LoVo (cell line): Measurements from ENCODE around the gene MAP3K3.
A peak's percentile ranks its signal among the peaks of the same experiment; 100 is the strongest.

Experiments used
- DNase-seq: peaks from one replicate; pipeline ENCODE4 v3.0.0-alpha.2; 2016; ENCODE audit warnings: low spot score

The MAP3K3 gene

GRCh38 chr17:63694229-63694949 is 72.2 kb downstream of the MAP3K3 start:
- DNase-seq, result no peak

- no peak for DNase-seq
Measured at GRCh38 chr17:63694950-63695773, 72.9 kb downstream of the MAP3K3 start.

GRCh38 chr17:63695889-63696288 is 73.7 kb downstream of the MAP3K3 start:
- DNase-seq, result no peak

- no peak for DNase-seq
Measured at GRCh38 chr17:63696381-63696961, 74.3 kb downstream of the MAP3K3 start.

GRCh38 chr17:63697341-63698286 is 75.4 kb downstream of the MAP3K3 start:
- DNase-seq, result peak; percentile 22

GRCh38 chr17:63698381-63698885 is 76.2 kb downstream of the MAP3K3 start:
- DNase-seq, result no peak

- DNase-seq, result no peak
Measured at GRCh38 chr17:63698886-63699637, 76.8 kb downstream of the MAP3K3 start.

GRCh38 chr17:63699638-63700527 is 77.7 kb downstream of the MAP3K3 start, which contains the start of gene LIMD2:
Gene LIMD2, minus strand, starts transcription at chr17:63700125. Its CDS starts 827 bp downstream, at chr17:63699298.
- peak; percentile 20 for DNase-seq

- DNase-seq, result no peak
Measured at GRCh38 chr17:63700528-63701455, 78.6 kb downstream of the MAP3K3 start.

- no peak for DNase-seq
Measured at GRCh38 chr17:63701456-63701820, 79.2 kb downstream of the MAP3K3 start.

- DNase-seq, result no peak
Measured at GRCh38 chr17:63701868-63702720, 79.9 kb downstream of the MAP3K3 start.

GRCh38 chr17:63702721-63703015 is 80.5 kb downstream of the MAP3K3 start:
- no peak for DNase-seq

- no peak for DNase-seq
Measured at GRCh38 chr17:63703029-63703428, 80.8 kb downstream of the MAP3K3 start.

- no peak for DNase-seq
Measured at GRCh38 chr17:63703556-63704258, 81.5 kb downstream of the MAP3K3 start.

GRCh38 chr17:63704259-63704576 is 82.0 kb downstream of the MAP3K3 start:
- DNase-seq, result no peak

- no peak for DNase-seq
Measured at GRCh38 chr17:63704836-63705235, 82.6 kb downstream of the MAP3K3 start.

GRCh38 chr17:63705657-63706056 is 83.4 kb downstream of the MAP3K3 start:
- no peak for DNase-seq
